GM18861 (cell line): ENCODE data around the gene VPS13C.

ENCODE experiments used
- ATAC-seq: cut with Tn5 transposase; IDR thresholded peaks from one replicate; pipeline ENCODE4 v1.9.1; 2021; ENCODE audit not compliant: unreplicated experiment

Gene VPS13C

GRCh38 chr15:62079594-62079993 is 19.3 kb upstream of the VPS13C start:
- ATAC-seq: no peak

GRCh38 chr15:62075595-62076277 is 15.5 kb upstream of the VPS13C start:
- ATAC-seq: no peak

GRCh38 chr15:62071711-62072308 is 11.6 kb upstream of the VPS13C start:
- no peak for ATAC-seq

- ATAC-seq: no peak
Measured at GRCh38 chr15:62069551-62069950, 9.3 kb upstream of the VPS13C start.

GRCh38 chr15:62068810-62069167 is 8.5 kb upstream of the VPS13C start:
- ATAC-seq: no peak

GRCh38 chr15:62068071-62068809 is 8.0 kb upstream of the VPS13C start:
- ATAC-seq: no peak

GRCh38 chr15:62067448-62068044 is 7.3 kb upstream of the VPS13C start:
- ATAC-seq: no peak

GRCh38 chr15:62066663-62067447 is 6.6 kb upstream of the VPS13C start, which contains the start of gene C2CD4A:
Gene C2CD4A (plus strand): TSS chr15:62066977. CDS start chr15:62067614, 637 bp downstream.
- ATAC-seq: no peak

GRCh38 chr15:62063825-62064635 is 3.8 kb upstream of the VPS13C start:
- no peak for ATAC-seq

- ATAC-seq: no peak
Measured at GRCh38 chr15:62060896-62061280, 641 bp upstream of the VPS13C start.

- ATAC-seq: peak; percentile 58
Measured at GRCh38 chr15:62059816-62060112, 483 bp downstream of the VPS13C start.

- ATAC-seq: no peak
Measured at GRCh38 chr15:62059108-62059815, 985 bp downstream of the VPS13C start.

- ATAC-seq: no peak
Measured at GRCh38 chr15:62058327-62059028, 1.8 kb downstream of the VPS13C start.

GRCh38 chr15:62057341-62057980 is 2.8 kb downstream of the VPS13C start:
- no peak for ATAC-seq

GRCh38 chr15:62054979-62055378 is 5.3 kb downstream of the VPS13C start:
- no peak for ATAC-seq

- ATAC-seq: no peak
Measured at GRCh38 chr15:62053439-62054085, 6.7 kb downstream of the VPS13C start.

- no peak for ATAC-seq
Measured at GRCh38 chr15:62052713-62053112, 7.5 kb downstream of the VPS13C start.

- ATAC-seq: no peak
Measured at GRCh38 chr15:62051166-62051565, 9.1 kb downstream of the VPS13C start.
